PC-3 (cell line): Measurements from ENCODE around the gene GPX3. TPM values are rescaled to one million over a fixed set of nuclear protein-coding genes. Genes with fewer than 3 reads are reported as not detected.

ENCODE experiments used
- ATAC-seq: fragments of 200-7000 bp; cut with Tn5 transposase; 2 replicates; pipeline ENCODE4 v1.9.1; 2020; ENCODE audit warnings: mild to moderate bottlenecking, moderate library complexity
- BruUV-seq: library from RNA; stranded (reverse); fragments of 400-500 nt; replicated peaks from 2 replicates; lab custom pipeline; 2021; lab: Mats Ljungman, UMichigan
- CTCF ChIA-PET: fragments of 300-600 bp; sonication (Branson Sonifier 250); formaldehyde crosslinking; loops from one replicate; lab custom pipeline; 2022; ENCODE audit warnings: antibody characterized with exemption; lab: Charles Lee
- POLR2A ChIA-PET: fragments of 300-600 bp; sonication (Branson Sonifier 250); formaldehyde crosslinking; loops from one replicate; lab custom pipeline; 2022; ENCODE audit warnings: antibody characterized with exemption; ENCODE audit not compliant: unreplicated experiment; lab: Charles Lee
- DNase-seq: peaks from one replicate; pipeline ENCODE4 v3.0.0-alpha.2; 2015
- H2AFZ ChIP-seq: fragments of 300-600 bp; sonication (generic); 2 replicates; pipeline ENCODE4 v1.6.0; 2016; ENCODE audit warnings: antibody characterized with exemption, low read length
- H3F3A ChIP-seq: fragments of 300-600 bp; sonication (generic); one replicate; pipeline ENCODE4 v1.6.0; 2017; ENCODE audit warnings: antibody characterized with exemption, low read length, control low read depth, mild to moderate bottlenecking; ENCODE audit not compliant: unreplicated experiment
- H3K27ac ChIP-seq: fragments of 300-600 bp; sonication (generic); 2 replicates; pipeline ENCODE4 v1.5.1; 2016; ENCODE audit warnings: mild to moderate bottlenecking, low read length
- H3K27me3 ChIP-seq: fragments of 300-600 bp; sonication (generic); 2 replicates; pipeline ENCODE4 v1.6.1; 2016; ENCODE audit warnings: low read length, mixed read lengths
- H3K36me3 ChIP-seq: fragments of 300-600 bp; sonication (generic); 2 replicates; pipeline ENCODE4 v1.6.1; 2016; ENCODE audit warnings: low read depth, mixed run types, low read length, mixed read lengths
- H3K4me1 ChIP-seq: fragments of 300-600 bp; sonication (generic); 2 replicates; pipeline ENCODE4 v1.5.1; 2016; ENCODE audit warnings: low read length; ENCODE audit not compliant: insufficient read depth
- H3K4me2 ChIP-seq: fragments of 300-600 bp; sonication (generic); 2 replicates; pipeline ENCODE4 v1.6.0; 2016; ENCODE audit warnings: low read length
- H3K4me3 ChIP-seq: fragments of 300-600 bp; sonication (generic); 2 replicates; pipeline ENCODE4 v1.5.1; 2016; ENCODE audit warnings: mild to moderate bottlenecking, low read length, mixed read lengths
- H3K79me2 ChIP-seq: fragments of 300-600 bp; sonication (generic); 2 replicates; pipeline ENCODE4 v1.6.1; 2017; ENCODE audit warnings: low read length, mixed read lengths
- H3K9ac ChIP-seq: fragments of 300-600 bp; sonication (generic); 2 replicates; pipeline ENCODE4 v1.6.0; 2016; ENCODE audit warnings: mild to moderate bottlenecking, low read length
- H3K9me2 ChIP-seq: fragments of 300-600 bp; sonication (generic); replicated peaks from 2 replicates; pipeline ENCODE4 v1.6.1; 2016; ENCODE audit warnings: mixed run types, low read length, mixed read lengths
- H3K9me3 ChIP-seq: fragments of 300-600 bp; sonication (generic); 2 replicates; pipeline ENCODE4 v1.6.1; 2016; ENCODE audit warnings: low read length, mixed read lengths
- H4K20me1 ChIP-seq: fragments of 300-600 bp; sonication (generic); 2 replicates; pipeline ENCODE4 v1.6.1; 2016; ENCODE audit warnings: low read length, mixed read lengths
- CTCF ChIP-seq: fragments of 300-600 bp; sonication (generic); conservative IDR thresholded peaks from 2 replicates; pipeline ENCODE4 v1.5.1; 2017; ENCODE audit warnings: antibody characterized with exemption, low read depth, mild to moderate bottlenecking, low read length
- EZH2 ChIP-seq: fragments of 300-600 bp; sonication (generic); IDR thresholded peaks from one replicate; pipeline ENCODE4 v1.6.1; 2017; ENCODE audit warnings: antibody characterized with exemption, mild to moderate bottlenecking, low read length; ENCODE audit not compliant: unreplicated experiment
- EZH2phosphoT487 ChIP-seq: fragments of 300-600 bp; sonication (generic); IDR thresholded peaks from 2 replicates; pipeline ENCODE4 v1.6.1; 2018; ENCODE audit warnings: mild to moderate bottlenecking, antibody characterized with exemption, low read length, borderline replicate concordance
- intact Hi-C: fragments of 100-400 bp; cut with micrococcal nuclease; formaldehyde crosslinking; loops from 2 replicates; pipeline ENCODE4 v1.9.0; 2023
- total RNA-seq: library from RNA; depleted of rRNA; stranded (reverse); fragments of >200 nt; gene quantifications from 2 replicates; pipeline ENCODE4 v1.2.3, GENCODE V29; 2014

The GPX3 gene
- total RNA-seq, 1 experiment from 2014 or later, result not detected

GRCh38 chr5:151058891-151059489, 38.6 kb downstream of the GPX3 start:
- intact Hi-C loops, result no loop called here
- ChIA-PET CTCF (no interaction called here), POLR2A (interaction anchor here (0.6 kb wide), 1 partner anchor 33 kb away, joined by 3 read pairs; no protein-coding TSS in a partner anchor)

DNA sequence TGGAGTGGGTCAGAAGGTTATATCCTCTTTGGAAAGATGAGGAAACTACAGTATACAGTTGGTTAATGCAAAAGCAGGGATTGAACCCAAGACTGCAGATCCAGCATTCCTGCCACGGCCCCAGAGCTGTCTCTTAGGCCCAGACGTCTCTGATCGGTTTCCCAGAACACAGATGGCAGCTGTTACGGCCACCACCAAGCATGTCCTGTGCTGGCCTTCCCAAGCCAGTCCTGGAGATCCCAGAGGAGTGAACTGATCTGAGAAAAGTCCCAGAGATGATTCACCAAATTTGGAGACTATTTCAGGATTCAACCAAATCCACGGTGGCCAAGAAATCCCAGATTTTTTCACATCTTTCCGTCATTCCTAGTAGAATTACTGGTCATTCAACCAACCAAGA, 40.4 kb downstream of the GPX3 start:
- CTCF ChIA-PET, result no interaction called here
- H3K4me2 ChIP-seq, result no peak overlapping the region
- BruUV-seq, result no TSS peak

More at GRCh38 chr5:151058891-151059489, 38.6 kb downstream of the GPX3 start:
- no peak for TF ChIP-seq EZH2
- TF ChIP-seq EZH2phosphoT487, result no peak
- TF ChIP-seq CTCF, result no peak
- H3K9me3 ChIP-seq, result no peaks in the 10 kb centered on the region
- H3K79me2 ChIP-seq, result peaks cover 9% of the 10 kb centered on the region; the same call in 1 of the 2 replicates
- no peaks in the 10 kb centered on the region for H3F3A ChIP-seq
- H3K4me1 ChIP-seq, result peaks cover 22% of the 10 kb centered on the region
- ATAC-seq (no peak), DNase-seq (no peak)
- peaks cover 51% of the 10 kb centered on the region for H3K36me3 ChIP-seq
- no TSS peak for BruUV-seq
- no peak overlapping the region for H3K9ac ChIP-seq
- H3K4me2 ChIP-seq, result no peak overlapping the region
- H3K4me3 ChIP-seq, result no peak overlapping the region
- no peaks in the 10 kb centered on the region for H3K9me2 ChIP-seq
- H3K27ac ChIP-seq, result no peak overlapping the region
- peaks cover 14% of the 10 kb centered on the region; the same call in 1 of the 2 replicates for H4K20me1 ChIP-seq
- no peaks in the 10 kb centered on the region for H3K27me3 ChIP-seq
- H2AFZ ChIP-seq, result no peak overlapping the region

More for the DNA sequence above, 40.4 kb downstream of the GPX3 start:
- Histone ChIP-seq H3K27me3 (no peaks in the 10 kb centered on the region), H3K4me1 (peaks cover 25% of the 10 kb centered on the region), H2AFZ (no peak overlapping the region), H3F3A (no peaks in the 10 kb centered on the region), H3K36me3 (peaks cover 46% of the 10 kb centered on the region), H3K27ac (no peak overlapping the region), H4K20me1 (peaks cover 14% of the 10 kb centered on the region; the same call in 1 of the 2 replicates), H3K9me2 (no peaks in the 10 kb centered on the region), H3K4me3 (no peak overlapping the region), H3K9me3 (no peaks in the 10 kb centered on the region), H3K9ac (no peak overlapping the region), H3K79me2 (peaks cover 24% of the 10 kb centered on the region)
- no peak for ATAC-seq
- TF ChIP-seq CTCF, result no peak
- TF ChIP-seq EZH2phosphoT487, result no peak
- TF ChIP-seq EZH2, result no peak
- POLR2A ChIA-PET, result no interaction called here
- DNase-seq, result no peak
- intact Hi-C loops, result no loop called here
